Stimulated activated CD4-positive, alpha-beta T cell treated with anti-CD3 and anti-CD28 coated beads, Interleukin-12 subunit alpha, Interleukin-12 subunit beta, amount 100 ng/mL, for 4 hours (primary cell): ENCODE measurements around the gene CA11.
"Not testable (repeated sequence)": the region's sequence is repeated elsewhere in the genome, so short reads cannot be mapped to it uniquely, and the experiment has no call there.

ENCODE experiments used
- DNase-seq: peaks from one replicate; pipeline ENCODE4 v3.0.0-alpha.2; 2020

Gene CA11

GRCh38 chr19:48646001-48646721 is at the start of gene CA11:
TSS of gene CA11 (minus strand) at chr19:48646187. CDS start at chr19:48645632, 555 bp downstream.
- peak; percentile 86 for DNase-seq

DNA sequence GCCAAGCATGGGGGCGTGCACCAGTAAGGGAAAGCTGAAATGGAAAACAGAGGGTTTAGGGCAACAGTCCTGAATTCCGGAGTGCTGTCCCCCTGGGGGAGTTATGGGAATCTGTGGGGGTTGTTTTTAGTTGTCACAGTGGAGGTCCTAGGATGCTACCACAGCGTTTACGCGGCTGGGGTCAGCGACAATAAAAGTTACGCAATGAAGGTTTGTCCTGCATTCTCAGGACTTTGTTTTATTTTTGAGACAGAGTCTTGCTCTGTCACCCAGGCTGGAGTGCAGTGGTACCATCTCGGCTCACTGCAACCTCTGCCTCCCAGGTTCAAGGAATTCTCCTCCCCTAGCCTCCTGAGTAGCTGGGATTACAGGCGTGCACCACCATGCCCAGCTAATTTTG is 47.6 kb upstream of the CA11 start:
- not testable (repeated sequence) for DNase-seq

- DNase-seq = no peak
These were observed 43.5 kb upstream of the CA11 start for GRCh38 chr19:48689449-48689848.

- no peak for DNase-seq
These were observed 41.8 kb upstream of the CA11 start for GRCh38 chr19:48687776-48688175.

GRCh38 chr19:48686637-48687036 is 40.6 kb upstream of the CA11 start:
- not testable (repeated sequence) for DNase-seq

- DNase-seq = no peak
These were observed 40.1 kb upstream of the CA11 start for GRCh38 chr19:48686088-48686487.

GRCh38 chr19:48685583-48685982 is 39.6 kb upstream of the CA11 start:
- DNase-seq = no peak

DNA sequence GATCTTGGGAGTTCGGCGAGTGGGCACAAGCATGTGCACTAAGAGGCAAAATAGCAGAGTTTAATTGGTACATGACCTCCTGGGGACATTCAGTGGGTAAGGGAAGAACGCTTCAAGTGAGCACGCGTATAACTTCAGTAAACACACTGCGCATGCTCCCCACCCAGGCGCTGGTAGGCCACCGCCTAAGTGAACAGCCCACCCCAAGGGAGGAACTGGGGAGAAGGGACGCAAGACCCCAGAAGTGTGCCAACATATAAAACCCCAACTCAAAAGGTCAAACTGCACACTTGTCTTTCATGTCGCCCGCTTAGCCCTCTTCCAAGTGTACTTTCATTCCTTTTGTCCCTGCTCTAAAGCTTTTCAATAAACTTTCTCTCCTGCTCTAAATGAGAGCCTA is 37.4 kb upstream of the CA11 start:
- DNase-seq = peak; percentile 30

- no peak for DNase-seq
These were observed 35.1 kb upstream of the CA11 start for GRCh38 chr19:48681127-48681470.

DNA sequence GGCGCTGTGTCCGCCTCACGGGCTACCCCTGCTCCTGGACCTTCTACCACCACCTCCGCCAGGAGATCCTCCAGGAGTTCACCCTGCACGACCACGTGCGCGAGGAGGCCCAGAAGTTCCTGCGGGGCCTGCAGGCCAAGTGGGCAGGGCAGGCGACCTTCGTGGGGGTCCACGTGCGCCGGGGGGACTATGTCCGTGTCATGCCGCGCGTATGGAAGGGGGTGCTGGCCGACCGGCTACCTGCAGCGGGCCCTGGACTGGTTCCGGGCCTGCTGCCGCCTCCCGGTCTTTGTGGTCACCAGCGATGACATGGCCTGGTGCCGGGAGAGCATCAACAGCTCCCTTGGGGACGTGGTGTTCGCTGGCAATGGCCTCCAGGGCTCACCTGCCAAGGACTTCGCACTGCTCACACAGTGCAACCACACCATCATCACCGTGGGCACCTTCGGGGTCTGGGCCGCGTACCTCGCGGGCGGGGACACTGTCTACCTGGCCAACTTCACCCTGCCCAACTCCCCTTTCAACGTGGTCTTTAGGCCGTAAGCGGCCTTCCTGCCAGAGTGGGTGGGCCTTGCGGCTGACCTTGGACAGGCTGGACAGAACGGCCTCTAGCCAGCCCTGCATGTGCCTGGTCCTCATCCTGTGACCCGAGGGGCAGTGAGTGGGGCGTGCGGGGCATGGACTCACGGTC is 34.6 kb upstream of the CA11 start:
- no peak for DNase-seq

- not testable (repeated sequence) for DNase-seq
These were observed 34.0 kb upstream of the CA11 start for GRCh38 chr19:48680006-48680405.

- DNase-seq = no peak
These were observed 32.2 kb upstream of the CA11 start for GRCh38 chr19:48678201-48678600.

- no peak for DNase-seq
These were observed 30.9 kb upstream of the CA11 start for GRCh38 chr19:48676887-48677286.

DNA sequence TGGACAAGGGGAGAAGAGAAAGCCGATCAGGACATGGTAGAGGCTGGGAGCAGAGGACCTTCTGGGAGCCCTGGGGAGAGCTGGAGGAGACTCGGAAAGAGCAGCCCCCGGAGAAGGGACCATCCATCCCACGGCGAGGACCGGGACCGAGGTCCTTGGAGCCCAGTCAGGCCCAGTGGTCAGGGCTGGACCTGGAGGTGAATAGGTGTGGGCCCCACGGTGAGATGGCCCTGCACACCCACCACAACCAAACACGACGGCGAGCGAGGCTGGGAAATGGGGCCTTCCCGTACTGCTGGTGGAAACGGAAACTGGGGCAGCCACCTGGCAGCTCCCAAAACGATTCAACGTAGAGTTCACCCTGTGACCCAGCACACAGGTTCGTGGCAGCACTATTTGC is 30.5 kb upstream of the CA11 start:
- DNase-seq = no peak

GRCh38 chr19:48674921-48675824 is 29.2 kb upstream of the CA11 start:
- peak; percentile 63 for DNase-seq

DNA sequence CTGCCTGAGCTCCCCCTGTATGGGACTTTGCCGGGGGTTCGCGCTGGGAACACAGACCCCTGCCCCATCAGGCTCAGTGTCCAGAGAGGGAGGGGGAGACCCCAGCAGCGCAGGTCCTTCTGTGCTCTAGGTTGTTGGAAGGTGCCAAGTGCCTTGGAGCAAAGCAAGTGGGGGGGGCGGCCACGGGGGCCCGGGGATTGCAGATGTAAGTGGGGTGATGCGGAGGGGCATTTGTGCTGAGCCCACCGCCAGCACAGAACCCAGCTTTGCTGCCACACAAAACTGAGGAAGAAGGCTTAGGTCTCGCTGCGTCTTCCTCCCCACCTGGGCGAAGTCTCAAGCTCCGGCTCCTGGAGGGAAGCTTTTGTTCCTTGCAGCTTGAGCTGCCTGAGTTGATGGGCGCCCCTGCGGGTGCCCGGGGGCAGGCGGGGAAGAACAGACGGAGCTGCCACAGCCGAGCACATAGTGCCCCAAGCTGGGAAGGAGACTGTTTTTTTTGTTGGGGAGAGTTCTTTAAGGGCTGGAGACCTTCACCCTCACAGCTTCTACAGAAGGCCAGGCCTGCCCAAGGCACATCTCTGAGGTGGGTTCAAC is 28.3 kb upstream of the CA11 start:
- no peak for DNase-seq

GRCh38 chr19:48673436-48674100 is 27.6 kb upstream of the CA11 start:
- no peak for DNase-seq

GRCh38 chr19:48672994-48673393 is 27.0 kb upstream of the CA11 start, which contains the start of gene NTN5:
TSS of gene NTN5 (minus strand) at chr19:48673017. CDS start at chr19:48670986, 2,031 bp downstream.
- no peak for DNase-seq

- DNase-seq = no peak
These were observed 25.5 kb upstream of the CA11 start for GRCh38 chr19:48671446-48671995.

- no peak for DNase-seq
These were observed 24.9 kb upstream of the CA11 start for GRCh38 chr19:48670699-48671445.

- no peak for DNase-seq
These were observed 24.1 kb upstream of the CA11 start for GRCh38 chr19:48669903-48670668.
